H4 (cell line): Measurements from ENCODE around the gene LRP5. TPM values are rescaled to one million over a fixed set of nuclear protein-coding genes. Genes with fewer than 3 reads are reported as not detected.

ENCODE experiments used
- DNase-seq: peaks from one replicate; pipeline ENCODE4 v3.0.0-alpha.2; 2015; ENCODE audit warnings: low spot score
- total RNA-seq: library from RNA; depleted of rRNA; stranded (reverse); fragments of >200 nt; shearing (Covaris generic); gene quantifications from 2 replicates; pipeline ENCODE4 v1.2.3, GENCODE V29; 2014

Gene LRP5
- total RNA-seq, 1 experiment from 2014 or later: 14.1 TPM

GRCh38 chr11:68309621-68310185 is 2.7 kb upstream of the LRP5 start:
- no peak for DNase-seq

GRCh38 chr11:68311160-68312116 is 953 bp upstream of the LRP5 start:
- no peak for DNase-seq

DNA sequence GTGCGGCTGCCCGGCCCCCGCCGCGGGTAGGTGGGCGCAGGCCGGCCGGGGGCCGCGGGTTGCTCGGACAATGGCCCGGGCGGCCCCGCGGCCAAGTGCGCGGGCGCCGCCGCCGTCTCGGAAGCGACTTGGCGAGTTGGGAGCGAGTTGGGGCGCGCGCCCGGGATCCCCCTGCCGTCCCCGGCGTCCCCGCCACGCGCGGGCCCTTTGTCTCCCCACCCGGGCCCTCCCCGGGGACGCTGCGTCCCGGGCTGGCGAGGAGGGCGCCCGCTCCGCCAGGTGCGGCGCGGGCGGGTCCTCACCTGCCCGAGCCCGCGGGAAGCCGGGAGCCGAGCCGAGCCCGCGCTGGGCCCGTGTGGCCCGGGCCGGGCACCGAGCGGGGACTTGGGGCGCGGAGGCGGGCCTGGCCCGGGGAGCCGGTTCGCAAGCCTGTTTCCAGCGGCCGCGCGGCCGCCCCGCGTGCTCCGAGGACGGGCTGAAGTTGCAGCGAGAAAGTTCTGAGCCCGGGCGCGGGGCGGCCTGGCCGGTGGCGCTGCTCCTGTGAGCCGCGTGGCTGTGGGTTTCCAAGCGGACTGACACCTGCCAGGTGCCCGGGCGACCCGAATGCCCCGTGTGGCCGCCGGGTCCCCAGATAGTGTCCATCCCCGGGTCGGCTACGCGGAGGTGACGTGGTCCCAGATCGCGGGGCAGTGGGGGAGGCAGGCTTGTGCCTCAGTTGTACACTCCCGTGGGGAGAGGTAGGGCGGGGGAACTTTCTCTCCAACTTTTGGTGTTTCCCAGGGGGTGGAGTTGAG is 586 bp downstream of the LRP5 start:
- DNase-seq: no peak

DNA sequence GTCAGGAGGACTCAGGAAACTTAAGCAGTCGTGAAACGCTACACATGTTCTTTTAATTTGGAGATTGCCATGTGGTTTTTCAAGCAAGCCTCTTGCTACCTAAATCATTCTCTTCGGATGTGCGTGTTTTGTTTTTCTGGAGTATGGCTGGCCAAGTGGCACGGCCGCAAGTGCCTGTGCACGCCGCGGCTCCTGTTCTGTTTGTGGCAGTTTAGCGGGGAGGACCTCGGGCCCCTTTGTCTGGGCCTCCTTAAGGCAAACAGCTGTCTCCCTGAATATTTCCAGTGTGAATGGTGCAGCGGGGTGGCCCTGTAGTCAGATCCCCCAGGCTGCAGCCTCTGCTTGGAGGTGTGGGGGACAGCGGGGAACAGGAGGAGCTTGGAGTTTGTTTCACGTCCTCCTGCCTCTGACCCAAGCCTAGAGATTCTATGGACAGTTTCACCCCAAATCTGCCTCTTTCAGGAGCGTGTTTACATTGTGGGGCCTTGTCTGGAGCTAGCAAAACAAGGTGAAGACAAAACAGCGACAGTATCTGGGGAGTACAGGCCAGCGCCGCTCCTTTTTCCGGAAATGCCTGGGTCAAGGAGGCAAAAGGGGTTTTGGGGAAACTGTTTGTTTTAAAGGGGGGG is 1.3 kb downstream of the LRP5 start:
- no peak for DNase-seq

DNA sequence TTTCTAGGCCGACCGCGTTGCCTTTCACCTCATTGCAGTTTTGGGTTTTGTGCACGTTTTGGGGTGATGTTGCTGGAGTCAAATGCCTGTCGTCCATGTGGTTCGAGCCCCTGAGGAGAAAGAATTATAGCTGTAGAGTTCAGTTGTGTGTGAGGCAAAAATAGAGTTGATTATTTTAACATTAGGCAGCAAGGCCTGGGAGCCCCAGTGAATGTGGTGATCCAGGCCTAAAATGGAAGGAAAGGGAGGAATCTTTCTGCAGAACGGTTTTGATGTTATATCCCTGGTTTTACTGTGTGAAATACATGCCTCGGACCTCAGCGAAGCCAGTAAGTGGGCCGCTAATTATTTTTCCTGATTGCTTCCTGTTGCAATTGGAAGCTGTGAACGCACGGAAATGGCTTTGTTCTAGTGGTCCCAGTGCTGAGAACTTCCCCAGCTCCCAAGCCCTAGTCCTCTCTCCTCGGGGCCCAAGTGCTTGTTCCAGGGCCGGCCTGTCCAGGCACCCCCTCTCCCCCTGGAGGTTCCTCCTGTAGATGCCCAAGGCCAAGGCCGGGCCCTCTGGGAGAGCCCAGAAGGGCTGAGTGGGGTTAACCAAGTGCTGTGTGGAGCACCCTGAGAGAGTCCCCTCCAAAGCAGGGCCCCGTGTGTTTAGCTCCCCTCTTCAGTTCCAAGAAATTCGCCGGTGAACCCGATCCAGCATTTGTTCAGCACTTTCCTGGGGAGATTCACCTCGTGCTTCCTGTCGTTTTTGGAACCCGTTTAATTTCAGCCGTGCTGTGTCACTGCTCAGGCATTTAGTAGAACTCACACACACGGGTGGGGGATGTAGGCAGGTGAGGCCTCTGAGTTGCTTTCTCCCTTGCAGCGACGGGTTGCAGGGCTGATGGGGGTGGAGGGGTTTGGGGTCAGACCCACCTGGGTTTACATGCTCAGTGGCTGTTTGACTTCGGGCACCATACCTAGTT is 2.1 kb downstream of the LRP5 start:
- DNase-seq: peak; percentile 46

- no peak for DNase-seq
Observed at GRCh38 chr11:68315171-68315920, 3.0 kb downstream of the LRP5 start.

DNA sequence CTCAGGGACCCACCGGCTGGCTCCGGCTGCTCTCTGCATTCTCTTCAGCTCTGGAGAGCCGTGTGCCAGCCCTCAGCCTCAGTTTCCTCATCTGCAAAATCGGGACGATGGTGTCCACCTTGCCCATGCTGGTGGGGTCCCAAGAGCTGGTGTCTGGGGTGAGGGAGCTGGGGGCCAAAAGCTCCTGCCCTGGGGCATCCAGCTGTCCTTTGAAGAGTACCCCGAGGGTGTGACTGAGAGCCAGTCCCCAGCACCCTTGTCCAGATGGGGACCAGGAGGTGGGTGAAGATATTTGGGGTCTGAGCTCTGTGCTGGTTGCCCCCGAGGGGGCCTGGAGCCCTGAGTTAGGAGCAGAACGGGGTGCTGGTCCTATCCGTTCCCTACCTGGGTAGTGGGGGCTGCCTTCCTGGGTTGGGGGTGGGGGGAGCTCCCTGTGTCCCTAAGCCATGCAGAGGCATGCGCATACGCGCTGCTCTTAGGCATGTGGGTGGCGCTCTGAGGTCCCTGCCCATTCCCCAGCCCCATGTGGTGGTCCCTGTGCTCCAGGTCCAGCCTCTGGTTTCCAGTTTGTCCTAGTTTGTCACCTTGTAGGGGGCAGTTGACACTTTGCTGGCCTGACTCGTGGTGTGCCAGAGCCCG is 4.9 kb downstream of the LRP5 start:
- no peak for DNase-seq

DNA sequence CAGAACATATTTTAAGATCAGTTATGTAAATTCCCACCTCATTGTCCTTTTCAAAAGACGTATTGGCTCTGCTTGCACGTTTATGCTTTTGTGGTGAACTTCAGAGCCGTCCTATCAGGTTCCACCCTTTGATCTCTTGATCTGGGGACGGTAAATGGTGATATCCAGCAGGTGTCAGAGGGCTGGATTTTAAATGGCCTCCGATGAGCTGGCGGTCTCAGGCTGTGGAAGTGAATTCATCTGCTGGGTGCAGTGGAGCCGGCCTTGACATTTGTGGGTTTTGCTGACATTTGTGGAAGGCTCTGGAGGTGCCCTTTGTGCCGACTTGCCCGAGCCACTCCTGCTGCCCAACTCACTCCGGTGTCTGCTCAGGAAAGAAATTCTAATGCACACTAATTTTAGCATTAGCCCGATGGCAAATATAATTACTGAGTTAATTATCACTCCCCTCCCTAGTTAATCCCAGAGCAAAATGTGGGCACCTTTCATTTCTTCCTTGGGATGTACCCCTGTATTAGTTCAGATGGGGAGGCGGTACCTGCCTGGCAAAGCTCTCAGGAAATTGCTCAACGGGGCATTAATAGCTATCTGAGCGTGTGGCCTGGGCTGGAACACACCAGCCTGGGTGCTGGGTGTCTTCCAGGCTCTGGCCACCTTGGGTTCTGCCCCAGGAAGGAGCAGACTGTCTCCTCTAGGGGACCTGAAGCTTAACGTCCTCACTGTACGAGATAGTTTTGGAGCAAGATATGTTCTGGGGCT is 9.1 kb downstream of the LRP5 start:
- DNase-seq: no peak

DNA sequence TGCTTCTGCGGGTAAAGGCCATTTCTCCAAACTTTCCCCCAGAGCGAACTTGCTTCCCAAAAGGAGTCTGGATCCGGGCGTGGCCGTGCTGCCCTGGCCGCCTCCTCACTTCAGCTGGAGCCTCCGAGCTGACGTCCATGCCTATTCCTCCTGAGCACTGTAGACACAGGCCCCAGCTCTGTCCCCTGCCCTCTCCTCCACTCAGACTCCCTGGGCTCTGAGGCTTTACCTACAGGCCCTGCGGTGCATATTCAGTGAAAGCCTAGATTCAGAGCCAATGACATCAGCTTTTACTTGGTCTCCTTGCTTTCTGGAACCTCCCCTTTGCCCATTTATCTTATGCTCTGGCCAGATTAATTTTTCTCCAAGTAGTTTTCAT is 9.7 kb downstream of the LRP5 start:
- no peak for DNase-seq

DNA sequence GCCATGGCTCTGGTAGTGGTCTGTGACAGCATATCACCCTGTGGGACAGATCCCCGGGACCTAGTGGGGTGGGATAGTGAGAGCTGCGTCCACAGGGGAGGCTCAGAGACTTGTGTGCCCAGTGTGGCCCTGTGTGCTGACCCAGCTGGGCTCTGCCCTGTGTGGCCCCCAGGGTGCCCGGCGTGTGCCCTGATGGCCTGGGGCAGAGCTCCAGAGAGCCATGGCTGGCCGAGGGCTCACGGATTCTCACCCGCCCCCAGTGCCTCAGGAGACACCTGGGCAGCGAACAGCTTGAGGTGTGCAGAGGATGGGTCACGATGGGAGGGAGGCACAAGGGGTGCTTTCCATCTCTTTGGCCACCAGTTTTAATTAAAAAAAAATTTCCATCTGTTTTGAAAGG is 11.8 kb downstream of the LRP5 start:
- no peak for DNase-seq

DNA sequence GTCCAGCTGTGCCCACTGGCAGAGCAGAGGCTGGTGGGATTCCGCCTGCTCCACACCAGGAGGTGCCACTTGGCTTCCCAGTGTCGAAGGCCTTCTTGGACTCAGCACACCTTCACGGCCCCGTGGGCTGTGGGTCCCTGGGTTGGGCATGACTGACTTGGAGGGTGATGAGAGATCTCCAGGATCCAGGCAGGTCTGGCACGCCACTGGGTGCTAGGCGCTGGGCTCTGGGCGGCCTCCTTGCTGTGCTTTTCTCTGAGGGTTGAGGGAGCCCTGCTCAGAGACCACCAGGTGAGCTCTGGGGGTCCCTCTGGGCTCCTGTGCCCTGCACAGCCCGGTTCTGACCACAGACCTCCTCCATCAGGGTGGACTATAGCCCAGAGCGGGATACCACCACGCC is 12.3 kb downstream of the LRP5 start:
- DNase-seq: no peak

DNA sequence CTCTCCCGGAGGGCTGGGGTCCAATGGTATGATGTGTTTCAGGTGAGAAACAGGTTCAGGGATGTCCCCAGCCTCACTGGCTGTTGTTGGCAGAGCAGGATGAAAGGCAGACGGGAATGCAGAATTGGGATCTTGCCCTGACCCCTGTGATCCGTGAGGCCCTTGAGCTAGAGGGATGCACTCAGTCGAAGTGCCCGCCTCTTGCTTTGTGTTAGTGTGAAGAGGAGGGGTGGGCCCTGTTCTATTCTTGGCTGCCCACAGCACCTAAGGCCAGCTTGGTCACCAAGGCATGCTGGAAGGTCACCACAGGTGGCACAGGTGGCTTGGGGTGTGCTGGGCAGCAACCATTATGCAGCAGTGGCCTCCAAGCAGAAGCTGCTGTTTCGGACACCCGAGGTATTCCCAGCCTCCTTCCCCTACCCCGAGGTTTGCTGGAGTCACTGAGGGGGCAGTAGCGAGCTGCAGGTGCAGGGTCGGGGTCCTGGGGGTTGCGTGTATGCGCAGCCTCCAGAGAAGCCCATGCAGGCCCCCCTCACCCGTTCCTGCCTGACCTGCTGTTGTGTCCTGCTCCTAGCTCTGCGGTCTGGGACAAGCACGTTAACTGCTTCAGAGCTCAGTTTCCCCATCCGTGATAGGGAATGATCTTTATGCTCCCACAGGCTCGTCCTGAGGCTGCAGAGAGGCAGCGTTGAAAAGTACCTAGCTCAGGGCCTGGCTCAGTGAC is 13.0 kb downstream of the LRP5 start:
- no peak for DNase-seq

GRCh38 chr11:68325907-68326220 is 13.5 kb downstream of the LRP5 start:
- no peak for DNase-seq

- no peak for DNase-seq
Observed at GRCh38 chr11:68326334-68327215, 14.2 kb downstream of the LRP5 start.

GRCh38 chr11:68327586-68328370 is 15.4 kb downstream of the LRP5 start:
- no peak for DNase-seq

DNA sequence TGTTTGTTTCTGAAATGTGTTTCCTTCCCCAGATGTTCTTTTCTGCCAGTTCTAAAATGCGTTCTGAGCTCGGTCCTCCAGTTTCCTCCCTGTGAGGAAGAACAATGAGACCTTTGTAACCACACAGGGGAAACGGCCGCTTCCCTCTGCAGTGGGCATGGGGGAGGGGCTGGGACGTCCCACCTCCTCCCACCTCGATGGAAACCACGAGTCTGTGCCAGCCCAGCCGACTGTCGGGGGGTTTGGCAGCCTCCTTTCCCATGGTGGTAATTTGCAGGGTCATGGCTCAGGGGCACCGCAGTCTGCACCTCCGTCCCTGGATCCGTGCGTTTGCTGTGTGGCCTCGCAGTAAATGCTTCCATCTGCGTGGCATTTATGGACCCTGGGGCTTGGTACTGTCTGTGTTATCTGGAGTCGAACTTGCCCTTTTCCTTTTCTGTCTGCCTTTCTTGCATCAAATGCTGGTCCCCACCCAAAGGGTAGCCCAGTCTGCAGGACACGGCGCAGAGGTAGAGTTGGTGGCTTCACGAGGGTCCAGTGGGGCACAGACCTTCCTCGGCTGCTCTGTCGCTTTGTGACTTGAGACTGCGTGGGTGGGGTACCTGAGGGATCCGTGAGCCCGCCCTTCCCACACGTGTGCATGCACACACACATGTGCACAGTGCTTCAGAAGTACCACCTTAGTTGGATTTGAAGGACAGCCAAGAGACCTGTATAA is 16.1 kb downstream of the LRP5 start:
- no peak for DNase-seq
